Suprapubic skin (tissue), 4 donors: Measurements from ENCODE around the gene NOL11. TPM values are rescaled to one million over a fixed set of nuclear protein-coding genes. Genes with fewer than 3 reads are reported as not detected.
"Not testable (repeated sequence)": the region's sequence is repeated elsewhere in the genome, so short reads cannot be mapped to it uniquely, and the experiment has no call there.

Source experiments
- DNase-seq, 2 donors: peaks; one replicate each; pipeline ENCODE4 v3.0.0-alpha.2; 2019; ENCODE audit warnings: low spot score in 2 of 2
- H3K27ac ChIP-seq: fragments of 200-600 bp; sonication (generic); one replicate; pipeline ENCODE4 v1.5.1; 2019
- H3K27me3 ChIP-seq: fragments of 200-600 bp; sonication (generic); one replicate; pipeline ENCODE4 v1.5.1; 2019
- H3K36me3 ChIP-seq: fragments of 200-600 bp; sonication (generic); one replicate; pipeline ENCODE4 v1.5.1; 2019
- H3K4me1 ChIP-seq: fragments of 200-600 bp; sonication (generic); one replicate; pipeline ENCODE4 v1.5.1; 2019
- H3K4me3 ChIP-seq: fragments of 200-600 bp; sonication (generic); one replicate; pipeline ENCODE4 v1.5.1; 2019; ENCODE audit warnings: mild to moderate bottlenecking
- H3K9me3 ChIP-seq: fragments of 200-600 bp; sonication (generic); one replicate; pipeline ENCODE4 v1.5.1; 2019
- EP300 ChIP-seq: sonication (generic); formaldehyde crosslinking; IDR thresholded peaks from one replicate; pipeline ENCODE4 v1.6.1; 2017; ENCODE audit warnings: antibody characterized with exemption
- POLR2A ChIP-seq, 2 donors: fragments of 450-650 bp; IDR thresholded peaks; one replicate each; pipeline ENCODE4 v1.6.1; 2017; ENCODE audit warnings: antibody characterized with exemption in 2 of 2, mild to moderate bottlenecking in 2 of 2, moderate library complexity in 2 of 2
- POLR2AphosphoS5 ChIP-seq, 3 donors: sonication (generic); formaldehyde crosslinking; IDR thresholded peaks; one replicate each; pipeline ENCODE4 v1.6.1; 2017; ENCODE audit warnings: antibody characterized with exemption in 3 of 3
- WGBS: methylation state at CpG from one replicate; pipeline ENCODE4 v1.1.5; 2018; 5-methylcytosine and 5-hydroxymethylcytosine counted together
- total RNA-seq, 4 donors: library from RNA; depleted of rRNA; stranded (reverse); fragments of >200 nt; gene quantifications; one replicate each; pipeline ENCODE4 v1.1.0, GENCODE V29; 2016
- TF ChIP-seq, protein P1 (sequence below), 2 donors: fragments of 200-600 bp in 1 of 2; fragments of 450-650 bp in 1 of 2; sonication (generic) in 1 of 2; IDR thresholded peaks; one replicate each; pipeline ENCODE4 v1.5.1; 2016 to 2019; ENCODE audit warnings: antibody characterized with exemption in 2 of 2, mild to moderate bottlenecking in 1 of 2, moderate library complexity in 1 of 2

NOL11 gene
- total RNA-seq, 4 donors from 2014 or later, result 25.0 to 43.6 (median 29.6) TPM

DNA sequence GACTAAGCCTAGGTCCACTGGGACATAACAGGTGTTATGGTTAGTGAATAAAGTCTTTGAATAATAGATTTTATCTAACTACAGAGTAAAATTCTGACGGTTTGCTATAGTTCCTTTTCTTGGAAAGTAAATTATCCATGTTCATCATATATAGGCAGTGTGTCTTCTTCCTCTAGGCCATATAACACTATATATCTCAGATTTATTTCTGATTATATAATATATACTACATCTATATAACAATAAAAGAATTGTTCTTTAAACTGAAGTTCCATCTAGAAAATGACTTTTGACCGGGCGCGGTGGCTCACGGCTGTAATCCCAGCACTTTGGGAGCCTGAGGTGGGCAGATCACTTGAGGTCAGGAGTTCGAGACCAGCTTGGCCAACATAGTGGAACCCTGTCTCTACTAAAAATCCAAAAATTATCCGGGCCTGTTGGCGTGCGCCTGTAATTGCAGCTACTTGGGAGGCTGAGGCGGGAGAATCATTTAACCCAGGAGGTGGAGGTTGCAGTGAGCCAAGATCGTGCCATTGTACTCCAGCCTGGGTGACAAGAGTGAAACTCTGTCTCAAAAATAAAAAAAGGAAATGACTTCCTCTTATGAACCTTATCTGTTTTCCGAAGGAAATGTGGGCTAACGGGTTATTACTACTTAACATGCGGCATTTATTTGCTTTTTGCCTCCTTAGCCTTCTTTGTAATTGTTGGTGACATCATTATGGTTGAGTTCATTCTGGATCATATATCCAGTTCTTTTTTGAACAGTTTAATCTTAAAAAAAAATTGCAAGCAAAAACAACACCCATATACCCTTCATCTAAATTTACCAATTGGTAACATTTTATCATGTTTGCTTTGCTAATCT, 29.2 kb downstream of the NOL11 start:
- no peaks in the 10 kb centered on the region for H3K27me3 ChIP-seq
- H3K27ac ChIP-seq, result no peak overlapping the region
- peaks cover 5% of the 10 kb centered on the region for H3K4me1 ChIP-seq
- no peak for DNase-seq
- 75% methylated on average over 14 of the region's 14 CpGs for WGBS
- H3K36me3 ChIP-seq, result peaks cover 80% of the 10 kb centered on the region
- H3K9me3 ChIP-seq, result no peaks in the 10 kb centered on the region
- TF ChIP-seq POLR2A (IDR thresholded peaks at IDR 0.05), result no peak
- no peak overlapping the region for H3K4me3 ChIP-seq

DNA sequence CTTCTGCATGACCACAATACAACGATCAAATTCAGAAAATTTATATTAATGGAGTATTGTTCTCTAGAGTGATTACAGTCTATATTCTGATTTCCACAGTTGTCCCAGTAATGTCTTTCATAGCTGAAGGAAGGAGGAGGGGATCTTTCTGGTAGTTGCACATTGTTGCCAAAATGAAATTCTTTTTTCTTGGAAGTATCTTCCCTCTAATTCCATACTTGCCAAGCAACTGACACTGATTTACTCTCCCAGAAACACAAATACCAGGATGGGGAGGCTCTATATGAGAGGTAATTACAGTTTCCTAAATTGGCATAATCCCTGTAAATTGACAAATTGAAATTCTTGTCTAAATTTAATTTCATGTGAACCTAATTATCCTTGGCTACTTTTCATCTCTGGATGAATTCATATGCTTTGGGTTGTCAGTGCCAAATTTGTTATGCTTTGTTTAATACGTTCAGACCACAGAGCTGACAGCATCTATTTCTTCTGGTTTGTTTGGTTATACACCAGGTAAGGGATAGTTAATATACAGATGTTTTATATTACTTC, 30.0 kb downstream of the NOL11 start:
- Histone ChIP-seq H3K9me3 (no peaks in the 10 kb centered on the region), H3K4me1 (peaks cover 5% of the 10 kb centered on the region), H3K27me3 (no peaks in the 10 kb centered on the region), H3K27ac (no peak overlapping the region), H3K36me3 (peaks cover 75% of the 10 kb centered on the region), H3K4me3 (no peak overlapping the region)
- TF ChIP-seq, protein P1, sequence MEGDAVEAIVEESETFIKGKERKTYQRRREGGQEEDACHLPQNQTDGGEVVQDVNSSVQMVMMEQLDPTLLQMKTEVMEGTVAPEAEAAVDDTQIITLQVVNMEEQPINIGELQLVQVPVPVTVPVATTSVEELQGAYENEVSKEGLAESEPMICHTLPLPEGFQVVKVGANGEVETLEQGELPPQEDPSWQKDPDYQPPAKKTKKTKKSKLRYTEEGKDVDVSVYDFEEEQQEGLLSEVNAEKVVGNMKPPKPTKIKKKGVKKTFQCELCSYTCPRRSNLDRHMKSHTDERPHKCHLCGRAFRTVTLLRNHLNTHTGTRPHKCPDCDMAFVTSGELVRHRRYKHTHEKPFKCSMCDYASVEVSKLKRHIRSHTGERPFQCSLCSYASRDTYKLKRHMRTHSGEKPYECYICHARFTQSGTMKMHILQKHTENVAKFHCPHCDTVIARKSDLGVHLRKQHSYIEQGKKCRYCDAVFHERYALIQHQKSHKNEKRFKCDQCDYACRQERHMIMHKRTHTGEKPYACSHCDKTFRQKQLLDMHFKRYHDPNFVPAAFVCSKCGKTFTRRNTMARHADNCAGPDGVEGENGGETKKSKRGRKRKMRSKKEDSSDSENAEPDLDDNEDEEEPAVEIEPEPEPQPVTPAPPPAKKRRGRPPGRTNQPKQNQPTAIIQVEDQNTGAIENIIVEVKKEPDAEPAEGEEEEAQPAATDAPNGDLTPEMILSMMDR (IDR thresholded peaks at IDR 0.05), result no peak
- no peak for TF ChIP-seq POLR2A (IDR thresholded peaks at IDR 0.05)
- no peak for TF ChIP-seq EP300
- no peak for TF ChIP-seq POLR2AphosphoS5 (IDR thresholded peaks at IDR 0.05)
- DNase-seq, result no peak
- WGBS, result 26% methylated on average over 2 of the region's 2 CpGs

DNA sequence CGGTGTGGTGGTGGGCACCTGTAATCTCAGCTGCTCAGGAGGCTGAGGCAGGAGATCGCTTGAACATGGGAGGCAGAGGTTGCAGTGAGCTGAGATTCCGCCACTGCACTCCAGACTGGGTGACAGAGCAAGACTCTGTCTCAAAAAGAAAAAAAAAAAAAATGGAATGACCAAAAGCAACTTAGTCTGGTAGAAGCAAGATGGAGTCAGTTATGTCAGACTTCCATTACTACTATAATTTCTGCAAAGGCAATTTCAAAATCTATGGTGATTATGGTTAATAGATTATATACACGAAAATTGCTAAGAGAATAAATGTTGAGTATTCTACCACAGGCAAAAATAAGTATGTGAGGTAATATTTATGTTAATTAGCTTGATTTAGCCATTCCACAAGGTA, 32.3 kb downstream of the NOL11 start:
- H3K36me3 ChIP-seq, result peaks cover 52% of the 10 kb centered on the region
- no peak for DNase-seq

DNA sequence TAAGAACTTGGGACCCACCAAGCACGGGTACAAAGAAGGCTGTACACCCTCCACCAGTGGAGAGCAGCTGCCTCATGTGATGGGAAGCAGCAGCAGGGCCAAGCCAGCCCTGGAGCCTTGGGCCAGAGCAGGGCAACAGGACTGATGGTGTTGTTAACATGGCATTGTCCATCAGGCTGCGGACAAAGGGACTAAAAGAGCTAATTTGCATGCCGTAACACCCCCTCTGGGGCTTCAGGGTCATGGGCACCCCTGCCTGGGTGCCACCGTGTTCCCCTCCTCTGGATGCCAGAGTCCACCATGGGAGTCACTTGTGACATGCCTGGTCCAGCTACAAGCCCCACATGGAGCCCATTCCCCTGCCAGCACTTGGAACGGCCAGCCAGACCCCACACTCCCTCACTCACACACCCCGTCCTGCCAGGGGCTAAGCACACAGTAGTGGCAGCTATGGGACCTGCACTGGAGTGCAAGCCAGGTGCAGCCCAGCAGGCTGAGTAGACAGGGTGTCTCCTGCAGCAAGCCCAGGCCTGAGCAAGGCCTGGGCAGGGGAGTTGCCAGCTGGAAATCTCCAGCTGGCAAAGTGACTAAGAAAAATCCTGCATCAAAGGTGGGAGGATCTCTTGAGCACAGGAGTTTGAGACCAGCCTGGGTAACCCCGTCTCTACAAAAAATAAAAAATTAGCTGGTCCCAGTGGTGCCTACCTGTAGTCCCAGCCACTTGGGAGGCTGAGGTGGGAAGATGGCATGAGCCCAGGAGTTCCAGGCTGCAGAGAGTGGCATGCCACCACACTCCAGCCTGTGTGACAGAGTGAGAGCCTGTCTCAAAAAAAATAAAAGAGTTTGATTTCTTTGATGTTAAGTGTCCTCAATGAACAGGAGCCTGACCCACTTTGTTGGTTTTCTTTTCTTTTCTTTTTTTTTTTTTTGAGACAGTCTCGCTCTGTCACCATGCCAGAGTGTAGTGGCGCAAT, 33.7 kb downstream of the NOL11 start:
- no peak for TF ChIP-seq POLR2AphosphoS5 (IDR thresholded peaks at IDR 0.05)
- TF ChIP-seq, protein P1 (IDR thresholded peaks at IDR 0.05), result no peak
- TF ChIP-seq EP300, result no peak
- no peak for TF ChIP-seq POLR2A (IDR thresholded peaks at IDR 0.05)
- H3K27ac ChIP-seq, result no peak overlapping the region
- DNase-seq, result no peak
- no peak overlapping the region for H3K4me3 ChIP-seq
- no peaks in the 10 kb centered on the region for H3K9me3 ChIP-seq
- peaks cover 39% of the 10 kb centered on the region for H3K36me3 ChIP-seq
- H3K27me3 ChIP-seq, result no peaks in the 10 kb centered on the region
- 71% methylated on average over 7 of the region's 9 CpGs for WGBS
- peaks cover 5% of the 10 kb centered on the region for H3K4me1 ChIP-seq

More for the DNA sequence above, 32.3 kb downstream of the NOL11 start:
- WGBS, result 77% methylated on average over 4 of the region's 4 CpGs
- Histone ChIP-seq H3K27ac (no peak overlapping the region), H3K9me3 (no peaks in the 10 kb centered on the region), H3K27me3 (no peaks in the 10 kb centered on the region), H3K4me1 (peaks cover 5% of the 10 kb centered on the region), H3K4me3 (no peak overlapping the region)
- TF ChIP-seq EP300 (no peak), POLR2AphosphoS5 (IDR thresholded peaks at IDR 0.05) (no peak), POLR2A (IDR thresholded peaks at IDR 0.05) (no peak)
- TF ChIP-seq, protein P1 (IDR thresholded peaks at IDR 0.05), result no peak

DNA sequence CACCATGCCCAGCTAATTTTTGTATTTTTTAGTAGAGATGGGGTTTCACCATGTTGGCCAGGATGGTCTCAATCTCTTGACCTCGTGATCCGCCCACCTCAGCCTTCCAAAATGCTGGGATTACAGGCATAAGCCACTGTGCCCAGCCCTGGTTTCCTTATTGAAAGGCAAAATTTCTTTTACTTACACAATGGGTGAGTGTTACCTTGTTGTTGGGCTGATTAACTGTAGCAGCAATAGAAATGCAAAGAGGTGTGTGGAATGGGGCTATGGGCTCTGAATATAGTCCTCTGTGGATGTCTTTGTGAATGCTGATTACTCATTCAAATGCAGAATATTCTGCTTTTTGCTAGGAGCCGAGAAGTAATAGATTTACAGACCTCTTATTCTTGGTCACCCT, 34.4 kb downstream of the NOL11 start:
- not testable (repeated sequence) for H3K4me3 ChIP-seq, H3K27me3 ChIP-seq, H3K9me3 ChIP-seq, H3K4me1 ChIP-seq, H3K27ac ChIP-seq, DNase-seq
- 92% methylated on average over 3 of the region's 3 CpGs for WGBS
- H3K36me3 ChIP-seq, result peaks cover 34% of the 10 kb centered on the region
